CD14-positive monocyte (primary cell): ENCODE results near the gene GUCY1A1. TPM values are rescaled to one million over a fixed set of nuclear protein-coding genes. Genes with fewer than 3 reads are reported as not detected.

ENCODE experiments used
- DNase-seq, 3 donors: peaks; one replicate each; pipeline ENCODE4 v3.0.0-alpha.2; 2011 to 2022
- H2AFZ ChIP-seq: 2 replicates; pipeline ENCODE4 v1.6.0; 2012; ENCODE audit warnings: mild to moderate bottlenecking, low read depth, low read length, inconsistent platforms; ENCODE audit not compliant: insufficient read depth, poor library complexity, severe bottlenecking
- H3K27ac ChIP-seq, 2 donors: 1 replicate in 1 of 2; 2 replicates in 1 of 2; pipeline ENCODE4 v1.5.1; 2012 to 2013; ENCODE audit warnings: low read length in 2 of 2, control low read depth in 1 of 2, inconsistent platforms in 1 of 2, low read depth in 1 of 2, mild to moderate bottlenecking in 1 of 2
- H3K27me3 ChIP-seq, 2 donors: one replicate each; pipeline versions ENCODE4 v1.6.0 to v1.6.1; 2011 to 2013; ENCODE audit warnings: low read length in 2 of 2; ENCODE audit not compliant: control insufficient read depth in 2 of 2, insufficient read depth in 2 of 2
- H3K36me3 ChIP-seq, 2 donors: replicated peaks in 1 of 2; 1 replicate in 1 of 2; 2 replicates in 1 of 2; pipeline versions ENCODE4 v1.5.1 to v1.6.1; 2012 to 2013; ENCODE audit warnings: low read length in 2 of 2, control low read depth in 1 of 2, inconsistent platforms in 1 of 2, mild to moderate bottlenecking in 1 of 2; ENCODE audit not compliant: insufficient read depth in 2 of 2, control insufficient read depth in 1 of 2
- H3K4me1 ChIP-seq, 2 donors: 1 replicate in 1 of 2; 2 replicates in 1 of 2; pipeline versions ENCODE4 v1.5.1 to v1.6.1; 2012 to 2013; ENCODE audit warnings: low read length in 2 of 2, control low read depth in 1 of 2, inconsistent platforms in 1 of 2, mild to moderate bottlenecking in 1 of 2, moderate library complexity in 1 of 2; ENCODE audit not compliant: insufficient read depth in 2 of 2, control insufficient read depth in 1 of 2
- H3K4me2 ChIP-seq: replicated peaks from 2 replicates; pipeline ENCODE3; 2012; ENCODE audit warnings: low read length, moderate library complexity, mild to moderate bottlenecking; ENCODE audit not compliant: poor library complexity, severe bottlenecking; ENCODE audit errors: extremely low read depth
- H3K4me3 ChIP-seq, 3 experiments: fragments of 200-600 bp in 1 of 3; sonication (generic) in 1 of 3; replicated peaks in 1 of 3; 1 replicate in 2 of 3; 2 replicates in 1 of 3; pipeline ENCODE4 v1.5.1; 2011 to 2013; ENCODE audit warnings: low read length in 3 of 3, mild to moderate bottlenecking in 3 of 3, control low read depth in 2 of 3, low read depth in 2 of 3, inconsistent platforms in 1 of 3, moderate library complexity in 1 of 3
- H3K79me2 ChIP-seq: 2 replicates; pipeline ENCODE4 v1.6.0; 2012; ENCODE audit warnings: mild to moderate bottlenecking, control low read depth, inconsistent platforms, low read length, moderate library complexity; ENCODE audit not compliant: insufficient read depth
- H3K9ac ChIP-seq: 2 replicates; pipeline ENCODE4 v1.6.0; 2017; ENCODE audit warnings: low read length, mild to moderate bottlenecking; ENCODE audit not compliant: insufficient read depth, poor library complexity, severe bottlenecking
- H3K9me3 ChIP-seq, 2 donors: replicated peaks in 1 of 2; 1 replicate in 1 of 2; 2 replicates in 1 of 2; pipeline versions ENCODE4 v1.5.1 to v1.6.1; 2012 to 2013; ENCODE audit warnings: low read length in 2 of 2, control low read depth in 1 of 2; ENCODE audit not compliant: control insufficient read depth in 1 of 2, insufficient read depth in 1 of 2
- H4K20me1 ChIP-seq: 2 replicates; pipeline ENCODE4 v1.6.0; 2012; ENCODE audit warnings: mild to moderate bottlenecking, low read length, control low read depth, moderate library complexity; ENCODE audit not compliant: insufficient read depth
- H3K27ac Mint-ChIP-seq, 7 donors: one replicate each; pipeline ENCODE4 v1.8.0; 2020; ENCODE audit warnings: mild to moderate bottlenecking in 7 of 7, mixed read lengths in 7 of 7, moderate library complexity in 6 of 7, inconsistent platforms in 2 of 7
- H3K27me3 Mint-ChIP-seq, 3 donors: one replicate each; pipeline ENCODE4 v1.8.0; 2021 to 2022; ENCODE audit warnings: low read depth in 3 of 3, mild to moderate bottlenecking in 3 of 3, mixed read lengths in 3 of 3, moderate library complexity in 3 of 3, inconsistent platforms in 1 of 3
- H3K36me3 Mint-ChIP-seq, 2 donors: one replicate each; pipeline ENCODE4 v1.8.0; 2020; ENCODE audit warnings: mixed read lengths in 2 of 2, inconsistent platforms in 1 of 2, mild to moderate bottlenecking in 1 of 2
- H3K4me1 Mint-ChIP-seq: one replicate; pipeline ENCODE4 v1.8.0; 2020; ENCODE audit warnings: mild to moderate bottlenecking, mixed read lengths
- H3K4me3 Mint-ChIP-seq, 2 donors: one replicate each; pipeline ENCODE4 v1.8.0; 2020; ENCODE audit warnings: mild to moderate bottlenecking in 2 of 2, mixed read lengths in 2 of 2, moderate library complexity in 1 of 2
- H3K9me3 Mint-ChIP-seq, 7 donors: one replicate each; pipeline ENCODE4 v1.8.0; 2020 to 2022; ENCODE audit warnings: mixed read lengths in 7 of 7, mild to moderate bottlenecking in 6 of 7, moderate library complexity in 6 of 7, inconsistent platforms in 2 of 7
- CTCF ChIP-seq: fragments of 200-600 bp; IDR thresholded peaks from one replicate; pipeline ENCODE4 v1.8.0; 2022; ENCODE audit warnings: antibody characterized with exemption, mild to moderate bottlenecking
- WGBS: methylation state at CpG from one replicate; pipeline ENCODE4 v1.1.5; 2013; ENCODE audit warnings: missing lambda C conversion rate; ENCODE audit not compliant: insufficient coverage; 5-methylcytosine and 5-hydroxymethylcytosine counted together
- intact Hi-C, 2 donors: fragments of 100-400 bp; cut with micrococcal nuclease; formaldehyde crosslinking; loops; one replicate each; pipeline versions ENCODE4 v1.15.0 to v1.15.1; 2023
- polyA plus RNA-seq, 3 donors: library from polyadenylated mRNA; depleted of rRNA in 1 of 3; unstranded in 2 of 3; stranded (reverse) in 1 of 3; fragments of 300-500 nt in 2 of 3; fragments of >200 nt in 1 of 3; fragmentation: Illumina TruSeq in 2 of 3; gene quantifications; 1 replicate in 2 of 3; 2 replicates in 1 of 3; pipeline ENCODE4 v1.2.3, GENCODE V29; 2012 to 2021

The GUCY1A1 gene
- polyA plus RNA-seq, 3 donors = 0.88 to 1.2 (median 0.95) TPM

- Histone ChIP-seq H3K27ac (no peak overlapping the region), H3K4me1 (peaks cover 3 to 5% of the 10 kb centered on the region in 2 donors), H3K9ac (no peak overlapping the region), H3K79me2 (no peaks in the 10 kb centered on the region), H3K4me3 (no peak overlapping the region), H2AFZ (no peak overlapping the region), H3K9me3 (no peaks in the 10 kb centered on the region), H3K4me2 (no peak overlapping the region), H3K36me3 (no peaks in the 10 kb centered on the region), H4K20me1 (no peaks in the 10 kb centered on the region), H3K27me3 (no peaks in the 10 kb centered on the region)
- Mint-ChIP-seq H3K27me3 (no peaks in the 10 kb centered on the region), H3K9me3 (peaks cover 0 to 3% (median 0%) of the 10 kb centered on the region in 7 donors), H3K36me3 (no peaks in the 10 kb centered on the region), H3K4me1 (peaks cover 8% of the 10 kb centered on the region), H3K27ac (no peak overlapping the region), H3K4me3 (no peak overlapping the region)
- intact Hi-C loops = no loop called here
- no peak for TF ChIP-seq CTCF
- no peak for DNase-seq
- no CpG with 5 or more reads among the region's 1 CpG for WGBS
Measured at GRCh38 chr4:155711556-155711955, 44.9 kb downstream of the GUCY1A1 start.

- no peaks in the 10 kb centered on the region for H3K79me2 ChIP-seq
- no peak overlapping the region for H3K27ac Mint-ChIP-seq
- no peaks in the 10 kb centered on the region for H3K36me3 Mint-ChIP-seq
- H3K9me3 Mint-ChIP-seq = peaks cover 0 to 3% (median 0%) of the 10 kb centered on the region in 7 donors
- no peaks in the 10 kb centered on the region for H4K20me1 ChIP-seq
- H3K27ac ChIP-seq = no peak overlapping the region
- H3K4me2 ChIP-seq = no peak overlapping the region
- no peak overlapping the region for H3K9ac ChIP-seq
- H3K27me3 Mint-ChIP-seq = no peaks in the 10 kb centered on the region
- H3K4me3 ChIP-seq = no peak overlapping the region
- no peak for DNase-seq
- no peaks in the 10 kb centered on the region for H3K36me3 ChIP-seq
- intact Hi-C loops = no loop called here
- H3K4me1 ChIP-seq = peaks cover 3 to 5% of the 10 kb centered on the region in 2 donors
- no peaks in the 10 kb centered on the region for H3K27me3 ChIP-seq
- TF ChIP-seq CTCF = no peak
- WGBS = no CpG with 5 or more reads among the region's 3 CpGs
- no peak overlapping the region for H2AFZ ChIP-seq
- H3K4me1 Mint-ChIP-seq = peaks cover 8% of the 10 kb centered on the region
- no peak overlapping the region for H3K4me3 Mint-ChIP-seq
- H3K9me3 ChIP-seq = no peaks in the 10 kb centered on the region
Measured at GRCh38 chr4:155712846-155713245, 46.2 kb downstream of the GUCY1A1 start.
